AG04449 (cell line): ENCODE measurements around the gene C14orf119.

Source experiments
- CTCF ChIA-PET: fragments of 350-600 bp; formaldehyde crosslinking; extraction: SDS; loops from one replicate; lab custom pipeline; 2021; ENCODE audit warnings: antibody characterized with exemption; lab: Yijun Ruan, JAX
- POLR2A ChIA-PET: fragments of 400-600, 350-600 bp; formaldehyde crosslinking; extraction: SDS; loops from one replicate; lab custom pipeline; 2020; ENCODE audit warnings: antibody characterized with exemption, inconsistent platforms; lab: Yijun Ruan, JAX
- DNase-seq: peaks from one replicate; pipeline ENCODE4 v3.0.0-alpha.2; 2010; ENCODE audit warnings: low read depth, low spot score
- H3K4me3 ChIP-seq: 2 replicates; pipeline ENCODE4 v1.5.1; 2011; ENCODE audit warnings: low read depth, mild to moderate bottlenecking, control low read depth, low read length
- TF ChIP-seq, protein P1 (sequence below): IDR thresholded peaks from one replicate; pipeline ENCODE4 v1.5.1; 2011; ENCODE audit warnings: mild to moderate bottlenecking, moderate library complexity, low read length, control low read depth, inconsistent platforms; ENCODE audit not compliant: insufficient read depth; ENCODE audit errors: missing control alignments

The C14orf119 gene

DNA sequence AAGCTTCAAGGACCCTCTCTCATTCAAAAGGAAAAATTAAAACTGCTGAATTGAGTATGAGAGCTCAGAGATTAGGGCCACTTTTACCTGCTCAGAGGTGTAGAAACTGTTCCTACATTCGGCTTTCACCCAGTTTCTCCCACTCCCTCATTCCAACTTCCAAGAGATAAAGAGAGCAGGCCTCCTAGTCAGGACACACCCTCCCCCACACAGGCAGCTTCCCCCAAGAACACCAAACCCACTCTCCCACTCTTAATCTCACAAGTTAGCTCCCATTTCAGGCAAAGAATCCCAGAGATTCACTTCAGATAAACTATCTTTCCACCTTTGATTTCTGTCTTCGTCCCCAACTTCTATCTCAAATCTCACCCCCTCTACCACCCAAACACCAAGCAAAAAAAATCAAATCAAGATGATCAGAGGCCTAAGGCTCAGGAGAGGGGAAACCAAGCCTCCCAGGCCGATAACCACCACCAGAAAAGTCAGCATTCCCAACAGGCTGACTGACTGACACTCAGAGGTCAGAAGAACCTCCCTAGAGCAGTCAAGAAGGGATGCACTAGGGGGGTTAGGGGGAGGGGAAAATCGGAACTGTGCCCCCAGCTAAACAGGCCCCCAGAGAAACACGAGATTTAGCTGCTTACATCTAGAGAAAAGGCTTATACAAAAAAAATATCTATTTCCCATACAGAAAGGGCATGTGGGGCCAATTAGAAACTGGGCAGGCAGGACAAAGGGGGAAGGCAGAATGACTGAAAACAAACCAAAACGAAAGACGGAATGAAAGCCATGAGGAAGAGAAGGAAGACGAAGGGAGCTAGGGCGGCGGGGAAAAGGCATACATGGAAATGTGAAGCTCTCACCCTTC is 24.8 kb upstream of the C14orf119 start:
- CTCF ChIA-PET, result interaction anchor here (0.6 to 17.4 kb wide), 21 partner anchors 10 to 514 kb away, joined by 3 to 452 read pairs (median 7); partner anchors contain the start of genes ACIN1, AJUBA, C14orf119 and CDH24
- peak overlapping the region; percentile 86 for H3K4me3 ChIP-seq
- POLR2A ChIA-PET, result interaction anchor here (1.2 to 2.9 kb wide), 4 partner anchors 9 to 25 kb away, joined by 4 to 29 read pairs (median 8); partner anchors contain the start of genes ACIN1 and C14orf119
- DNase-seq, result no peak
- TF ChIP-seq, protein P1, sequence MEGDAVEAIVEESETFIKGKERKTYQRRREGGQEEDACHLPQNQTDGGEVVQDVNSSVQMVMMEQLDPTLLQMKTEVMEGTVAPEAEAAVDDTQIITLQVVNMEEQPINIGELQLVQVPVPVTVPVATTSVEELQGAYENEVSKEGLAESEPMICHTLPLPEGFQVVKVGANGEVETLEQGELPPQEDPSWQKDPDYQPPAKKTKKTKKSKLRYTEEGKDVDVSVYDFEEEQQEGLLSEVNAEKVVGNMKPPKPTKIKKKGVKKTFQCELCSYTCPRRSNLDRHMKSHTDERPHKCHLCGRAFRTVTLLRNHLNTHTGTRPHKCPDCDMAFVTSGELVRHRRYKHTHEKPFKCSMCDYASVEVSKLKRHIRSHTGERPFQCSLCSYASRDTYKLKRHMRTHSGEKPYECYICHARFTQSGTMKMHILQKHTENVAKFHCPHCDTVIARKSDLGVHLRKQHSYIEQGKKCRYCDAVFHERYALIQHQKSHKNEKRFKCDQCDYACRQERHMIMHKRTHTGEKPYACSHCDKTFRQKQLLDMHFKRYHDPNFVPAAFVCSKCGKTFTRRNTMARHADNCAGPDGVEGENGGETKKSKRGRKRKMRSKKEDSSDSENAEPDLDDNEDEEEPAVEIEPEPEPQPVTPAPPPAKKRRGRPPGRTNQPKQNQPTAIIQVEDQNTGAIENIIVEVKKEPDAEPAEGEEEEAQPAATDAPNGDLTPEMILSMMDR, result no peak

DNA sequence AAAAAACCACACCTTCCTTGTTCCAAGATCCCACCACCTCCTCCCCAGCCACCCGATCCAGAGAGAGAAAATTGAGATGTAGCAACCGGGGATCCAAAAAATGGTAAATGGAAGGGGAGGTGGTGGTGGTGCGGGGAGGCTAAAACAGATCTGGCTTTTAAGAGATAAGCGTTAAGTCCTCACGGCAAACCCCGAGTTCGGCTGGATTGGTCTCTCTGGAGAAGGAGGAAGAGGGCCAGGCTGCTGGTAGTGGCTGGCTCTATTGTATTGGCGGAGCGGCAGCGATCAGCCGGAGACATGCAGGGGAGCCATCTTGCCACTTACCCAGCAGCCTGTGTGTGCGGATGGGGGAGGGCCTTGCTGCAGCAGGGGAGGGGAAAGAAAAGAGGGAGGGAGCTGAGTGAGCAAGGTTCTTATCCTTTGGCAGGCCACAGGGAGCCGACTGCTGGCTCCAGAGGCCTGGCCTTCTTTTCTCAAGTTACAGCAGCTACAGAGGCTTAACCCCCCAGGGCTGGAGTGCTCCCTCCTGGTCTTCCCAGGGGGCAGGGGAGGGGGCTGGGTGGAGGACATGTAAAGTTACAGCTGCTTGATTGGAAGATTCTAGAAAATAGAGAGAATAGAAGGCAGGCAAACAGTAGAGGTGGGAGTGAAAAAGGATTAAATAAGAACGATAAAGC is 23.9 kb upstream of the C14orf119 start:
- CTCF ChIA-PET, result interaction anchor here (0.7 to 17.4 kb wide), 17 partner anchors 9 to 515 kb away, joined by 3 to 452 read pairs (median 9); partner anchors contain the start of genes ACIN1, AJUBA, C14orf119 and CDH24
- TF ChIP-seq, protein P1, result no peak

DNA sequence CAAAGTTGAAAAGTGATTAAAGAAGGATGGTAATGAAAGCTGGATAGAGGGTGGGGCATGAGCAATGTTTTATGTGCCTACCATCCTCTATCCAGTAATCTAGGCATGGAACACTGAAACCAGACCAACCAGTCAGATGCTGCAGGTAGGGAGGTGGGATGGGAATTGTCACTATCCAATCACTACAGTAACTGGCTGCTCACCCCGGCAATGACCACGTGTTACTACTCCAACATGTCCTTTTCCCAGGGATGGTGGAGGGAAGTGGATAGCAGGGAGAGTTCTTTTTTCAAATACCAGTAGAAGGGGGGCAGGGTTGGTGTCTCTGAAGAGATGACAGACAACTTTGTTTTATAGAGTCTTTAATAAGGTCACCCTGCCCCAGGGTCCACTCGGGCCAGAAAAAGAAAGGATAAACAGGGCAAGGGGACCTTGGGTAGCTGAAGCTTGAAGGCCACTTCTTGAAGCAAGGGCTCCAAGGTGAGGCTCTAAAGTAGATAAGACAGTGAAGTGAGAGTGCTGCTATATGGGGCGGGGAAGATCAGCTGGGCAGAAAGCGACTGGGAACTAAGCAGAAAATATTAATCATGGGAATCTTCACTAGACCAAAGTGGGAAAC is 23.3 kb upstream of the C14orf119 start:
- CTCF ChIA-PET, result interaction anchor here (0.7 to 17.4 kb wide), 17 partner anchors 9 to 515 kb away, joined by 3 to 452 read pairs (median 9); partner anchors contain the start of genes ACIN1, AJUBA, C14orf119 and CDH24
- no peak for DNase-seq
- TF ChIP-seq, protein P1, result no peak
- POLR2A ChIA-PET, result interaction anchor here (0.6 to 2.9 kb wide), 5 partner anchors 8 to 26 kb away, joined by 3 to 29 read pairs (median 7); partner anchors contain the start of genes ACIN1 and C14orf119
- peak overlapping the region; percentile 86 for H3K4me3 ChIP-seq

More for the DNA sequence above, 23.9 kb upstream of the C14orf119 start:
- DNase-seq, result peak; percentile 80
- POLR2A ChIA-PET, result interaction anchor here (0.6 to 2.9 kb wide), 5 partner anchors 9 to 26 kb away, joined by 3 to 29 read pairs (median 7); partner anchors contain the start of genes ACIN1 and C14orf119
- peak overlapping the region; percentile 86 for H3K4me3 ChIP-seq

DNA sequence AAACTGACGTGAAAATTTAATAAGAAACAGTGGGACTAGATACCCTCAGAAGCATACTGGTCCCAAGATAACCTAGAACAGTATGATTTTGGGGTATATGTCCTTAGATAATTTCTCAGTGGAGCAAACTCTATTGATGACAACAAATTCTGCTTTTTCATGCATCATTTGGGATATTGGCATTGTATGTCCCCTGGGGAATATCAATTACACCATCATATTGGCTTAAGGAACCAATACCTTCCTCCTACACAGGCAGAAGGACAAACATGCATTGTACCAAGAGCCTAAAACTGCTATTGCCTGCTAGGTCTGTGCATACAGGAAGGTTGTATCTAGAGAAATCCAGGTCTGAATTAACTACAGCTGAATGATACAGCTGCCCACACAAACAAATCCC is 20.4 kb upstream of the C14orf119 start:
- ChIA-PET POLR2A (no interaction called here), CTCF (interaction anchor here (1.1 to 17.4 kb wide), 9 partner anchors 14 to 112 kb away, joined by 3 to 452 read pairs (median 70); partner anchors contain the start of genes ACIN1, AJUBA, C14orf119 and CDH24)
- no peak overlapping the region for H3K4me3 ChIP-seq
- TF ChIP-seq, protein P1, result no peak
- DNase-seq, result no peak

DNA sequence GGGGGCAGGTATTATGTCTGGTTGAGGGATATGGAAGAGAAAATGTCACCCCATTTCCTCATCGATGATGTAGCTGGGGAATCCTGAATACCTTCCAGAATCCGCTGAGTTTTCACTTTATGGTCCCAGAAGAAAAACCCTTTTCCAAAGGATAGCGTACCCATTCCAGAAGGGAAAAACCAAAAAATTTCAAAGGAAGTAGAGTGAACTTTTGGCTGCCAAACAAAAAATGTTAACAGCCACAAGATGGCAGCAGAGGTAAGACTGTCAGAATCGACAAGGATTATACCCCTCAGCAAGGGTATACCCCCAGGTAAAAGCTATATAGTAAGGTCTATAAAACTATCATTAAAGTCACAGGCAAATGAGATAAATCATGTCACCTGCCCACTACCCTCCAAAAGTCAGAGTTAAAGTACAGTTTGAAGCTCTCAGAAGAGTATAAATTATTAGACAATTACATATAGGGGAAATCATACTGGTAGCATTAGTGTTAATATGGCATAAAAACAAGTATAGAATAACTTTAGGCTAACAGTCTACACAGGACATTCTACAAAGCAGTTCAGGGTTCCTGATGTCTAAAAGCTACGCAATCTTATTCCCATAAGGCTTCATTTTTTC is 18.4 kb upstream of the C14orf119 start:
- DNase-seq, result no peak
- no peak overlapping the region for H3K4me3 ChIP-seq
- POLR2A ChIA-PET, result interaction anchor here (0.6 to 1.1 kb wide), 4 partner anchors 18 to 100 kb away, joined by 3 to 4 read pairs (median 3); partner anchors contain the start of gene ACIN1
- CTCF ChIA-PET, result interaction anchor here (0.8 to 17.4 kb wide), 31 partner anchors 12 to 892 kb away, joined by 3 to 452 read pairs (median 6); partner anchors contain the start of genes ACIN1, AJUBA, C14orf119 and CDH24
- TF ChIP-seq, protein P1, result no peak
